GM06990 (cell line): ENCODE results near the gene CMTR1.
"Not testable (repeated sequence)": the region's sequence is repeated elsewhere in the genome, so short reads cannot be mapped to it uniquely, and the experiment has no call there.

Experiments used
- DNase-seq: peaks from one replicate; pipeline ENCODE4 v3.0.0-alpha.2; 2011; ENCODE audit not compliant: insufficient read length; ENCODE audit errors: extremely low read depth
- H3K27me3 ChIP-seq: replicated peaks from 2 replicates; pipeline ENCODE4 v1.6.0; 2011; ENCODE audit warnings: low read length; ENCODE audit not compliant: control insufficient read depth, insufficient read depth
- H3K36me3 ChIP-seq: 2 replicates; pipeline ENCODE4 v1.5.1; 2011; ENCODE audit warnings: low read length; ENCODE audit not compliant: control insufficient read depth, insufficient read depth
- H3K4me3 ChIP-seq: replicated peaks from 2 replicates; pipeline ENCODE4 v1.5.1; 2011; ENCODE audit warnings: low read depth, mild to moderate bottlenecking, control low read depth, low read length
- TF ChIP-seq, protein P1 (sequence below): IDR thresholded peaks from 2 replicates; pipeline ENCODE4 v1.5.1; 2011; ENCODE audit warnings: low read length, control low read depth, mild to moderate bottlenecking, inconsistent platforms; ENCODE audit not compliant: insufficient read depth, poor library complexity, severe bottlenecking

The CMTR1 gene

GRCh38 chr6:37438930-37439329 lies 5.9 kb downstream of the CMTR1 start:
- H3K27me3 ChIP-seq, result no peaks in the 10 kb centered on the region
- TF ChIP-seq, protein P1, sequence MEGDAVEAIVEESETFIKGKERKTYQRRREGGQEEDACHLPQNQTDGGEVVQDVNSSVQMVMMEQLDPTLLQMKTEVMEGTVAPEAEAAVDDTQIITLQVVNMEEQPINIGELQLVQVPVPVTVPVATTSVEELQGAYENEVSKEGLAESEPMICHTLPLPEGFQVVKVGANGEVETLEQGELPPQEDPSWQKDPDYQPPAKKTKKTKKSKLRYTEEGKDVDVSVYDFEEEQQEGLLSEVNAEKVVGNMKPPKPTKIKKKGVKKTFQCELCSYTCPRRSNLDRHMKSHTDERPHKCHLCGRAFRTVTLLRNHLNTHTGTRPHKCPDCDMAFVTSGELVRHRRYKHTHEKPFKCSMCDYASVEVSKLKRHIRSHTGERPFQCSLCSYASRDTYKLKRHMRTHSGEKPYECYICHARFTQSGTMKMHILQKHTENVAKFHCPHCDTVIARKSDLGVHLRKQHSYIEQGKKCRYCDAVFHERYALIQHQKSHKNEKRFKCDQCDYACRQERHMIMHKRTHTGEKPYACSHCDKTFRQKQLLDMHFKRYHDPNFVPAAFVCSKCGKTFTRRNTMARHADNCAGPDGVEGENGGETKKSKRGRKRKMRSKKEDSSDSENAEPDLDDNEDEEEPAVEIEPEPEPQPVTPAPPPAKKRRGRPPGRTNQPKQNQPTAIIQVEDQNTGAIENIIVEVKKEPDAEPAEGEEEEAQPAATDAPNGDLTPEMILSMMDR, result no peak
- H3K4me3 ChIP-seq, result no peak overlapping the region
- H3K36me3 ChIP-seq, result peaks cover 14% of the 10 kb centered on the region
- no peak for DNase-seq

DNA sequence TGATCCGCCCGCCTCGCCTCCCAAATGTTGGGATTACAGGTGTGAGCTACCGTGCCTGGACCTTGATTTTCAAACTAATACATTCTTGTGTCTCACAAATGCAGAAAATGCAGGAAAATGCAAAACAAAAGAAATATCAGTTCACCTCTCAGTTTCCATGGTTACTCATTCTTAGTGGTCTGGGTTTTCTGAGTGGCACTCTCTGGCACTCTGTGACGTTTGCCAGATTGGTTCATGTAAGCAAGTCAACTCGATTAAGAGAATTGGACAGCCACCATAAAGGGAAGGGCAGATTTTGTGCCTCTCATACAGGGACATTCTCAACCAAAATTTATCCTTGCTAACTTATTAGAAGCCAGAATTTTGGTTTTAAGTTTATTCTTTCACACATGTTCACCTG lies 8.6 kb downstream of the CMTR1 start:
- no peaks in the 10 kb centered on the region for H3K27me3 ChIP-seq
- H3K36me3 ChIP-seq, result peaks cover 23% of the 10 kb centered on the region
- no peak overlapping the region for H3K4me3 ChIP-seq
- no peak for DNase-seq
- TF ChIP-seq, protein P1, result no peak

GRCh38 chr6:37442416-37443215 lies 9.6 kb downstream of the CMTR1 start:
- TF ChIP-seq, protein P1, result no peak
- Histone ChIP-seq H3K4me3 (peak overlapping the region; percentile 8; the same call in 1 of the 2 replicates), H3K36me3 (peaks cover 25% of the 10 kb centered on the region), H3K27me3 (no peaks in the 10 kb centered on the region)
- DNase-seq, result no peak

DNA sequence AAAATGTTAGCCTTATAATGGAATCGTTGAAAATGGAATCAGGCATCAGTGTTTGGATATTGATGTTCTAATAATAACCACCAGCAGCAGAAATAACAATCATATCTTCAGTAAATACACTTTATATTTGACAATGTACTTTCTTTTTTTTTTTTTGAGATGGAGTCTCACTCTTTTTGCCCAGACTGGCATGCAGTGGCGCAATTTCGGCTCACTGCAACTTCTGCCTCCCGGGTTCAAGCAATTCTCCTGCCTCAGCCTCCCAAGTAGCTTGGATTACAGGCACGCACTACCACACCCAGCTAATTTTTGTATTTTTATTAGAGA lies 10.2 kb downstream of the CMTR1 start:
- not testable (repeated sequence) for H3K27me3 ChIP-seq, H3K4me3 ChIP-seq, DNase-seq
- peaks cover 21% of the 10 kb centered on the region for H3K36me3 ChIP-seq

DNA sequence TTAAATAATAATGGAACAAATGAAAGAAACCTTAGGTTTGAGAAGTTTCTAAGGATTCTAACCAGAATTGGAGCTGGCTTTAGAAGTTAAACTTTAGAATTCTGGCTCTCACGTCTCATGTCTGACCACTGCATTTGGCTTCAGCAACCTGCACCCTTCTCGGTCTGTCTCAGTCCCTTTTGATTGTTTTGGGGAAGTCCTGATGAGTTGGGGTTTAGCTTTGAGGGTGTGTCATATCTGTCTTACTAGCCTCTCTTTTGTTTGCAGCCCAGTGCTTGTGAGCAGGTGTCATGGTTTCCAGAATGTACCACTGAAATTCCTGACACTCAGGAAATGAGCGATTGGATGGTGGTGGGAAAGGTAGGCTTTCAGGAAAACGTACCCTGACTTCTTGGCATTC lies 17.0 kb downstream of the CMTR1 start:
- no peaks in the 10 kb centered on the region for H3K27me3 ChIP-seq
- no peak for DNase-seq
- peaks cover 25% of the 10 kb centered on the region for H3K36me3 ChIP-seq
- TF ChIP-seq, protein P1, result no peak
- no peak overlapping the region for H3K4me3 ChIP-seq

DNA sequence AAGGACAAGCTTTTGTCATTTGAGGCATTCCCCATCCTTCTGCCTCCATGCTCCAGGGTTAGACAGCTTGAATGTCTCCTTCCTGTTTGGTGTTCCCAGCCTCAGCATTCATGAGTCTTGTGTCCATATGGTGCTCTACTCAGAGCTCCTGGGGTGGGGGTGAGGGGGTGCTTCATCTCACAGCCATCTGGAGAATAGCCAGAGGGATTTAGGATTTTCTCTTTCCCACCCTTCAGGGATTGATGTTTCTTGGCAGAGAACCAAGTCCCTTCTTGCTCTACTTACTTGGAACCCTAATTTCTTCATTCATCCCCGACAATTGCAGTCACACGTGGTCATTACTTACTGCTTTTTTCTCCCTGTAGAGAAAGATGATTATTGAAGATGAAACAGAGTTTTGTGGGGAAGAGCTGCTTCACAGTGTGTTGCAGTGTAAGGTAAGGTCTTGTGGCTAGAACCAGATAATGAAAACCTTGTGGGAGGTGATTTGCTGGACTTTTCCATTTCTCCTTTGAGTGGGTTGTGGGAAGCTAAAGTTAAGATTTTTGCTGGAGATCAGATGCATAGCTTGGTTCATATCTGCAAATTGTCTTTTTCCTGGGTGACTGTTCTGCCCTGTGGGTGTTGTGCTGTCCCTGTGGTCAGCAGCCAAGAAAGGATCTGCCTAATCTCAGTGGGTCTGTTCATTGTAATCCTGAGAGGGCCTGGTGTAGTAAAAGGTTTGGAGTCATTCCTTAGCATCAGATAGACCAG lies 18.6 kb downstream of the CMTR1 start:
- no peaks in the 10 kb centered on the region for H3K27me3 ChIP-seq

More for the DNA sequence above, 18.6 kb downstream of the CMTR1 start:
- TF ChIP-seq, protein P1, result no peak
- Histone ChIP-seq H3K4me3 (no peak overlapping the region), H3K36me3 (peaks cover 27% of the 10 kb centered on the region)
- DNase-seq, result no peak
